ENCODE measurements around the gene KRT23. TPM values are rescaled to one million over a fixed set of nuclear protein-coding genes. Genes with fewer than 3 reads are reported as not detected.

Gene KRT23
- total and polyA plus RNA-seq, 2 of the 13 experiments (the other 11 are each of a cell fraction or from before 2014, with no cell fraction given), result 24.7 to 51.1 TPM

DNA sequence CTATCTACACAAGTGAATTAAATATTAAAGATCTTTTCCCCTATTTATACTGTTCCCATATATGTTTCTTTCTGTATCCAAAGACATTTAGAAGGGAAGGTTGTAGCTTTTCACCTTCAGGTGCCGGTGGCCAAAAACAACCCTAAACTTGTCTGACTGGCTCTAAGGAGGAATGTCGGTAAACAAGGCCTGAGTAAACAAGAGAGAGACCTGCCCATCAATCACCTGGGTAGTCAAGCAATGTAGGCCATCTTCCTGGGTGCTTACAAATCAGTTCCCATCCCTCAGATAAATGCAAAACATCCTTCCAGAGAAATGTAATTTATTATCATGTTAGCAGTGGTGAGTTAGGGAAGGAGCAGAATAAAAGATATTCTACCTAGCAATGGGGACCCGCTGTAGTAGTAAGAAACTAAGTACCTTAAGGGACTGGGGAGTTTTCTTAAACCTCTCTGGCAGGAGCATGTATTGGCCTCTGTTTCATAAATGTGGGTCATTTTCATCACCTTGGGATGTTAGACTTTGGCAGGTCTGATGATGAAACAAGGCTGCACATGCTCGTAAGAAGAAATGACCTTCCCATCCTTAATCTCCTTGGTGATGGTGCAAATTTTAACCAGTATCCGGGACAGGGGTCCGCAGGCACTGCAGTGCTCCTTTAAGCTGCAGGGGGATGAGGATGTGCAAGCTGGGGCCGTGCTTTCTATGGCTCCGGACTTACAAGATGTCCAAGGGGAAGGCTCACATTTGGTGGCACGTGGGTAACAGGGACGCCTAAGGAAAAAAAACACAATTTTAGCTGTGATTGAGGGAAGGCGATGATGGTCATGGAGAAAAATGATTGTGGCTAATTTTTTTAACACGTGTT, 20.9 kb upstream of the KRT23 start (continued):
- TF ChIP-seq PRMT3 (CRISPR knock-in tag; IDR thresholded peaks at IDR 0.05; ENCODE audit: borderline replicate concordance, low read depth), result no peak
- no peak for TF ChIP-seq E2F2 (CRISPR knock-in tag; IDR thresholded peaks at IDR 0.05; ENCODE audit: borderline replicate concordance)
- TF ChIP-seq ZNF577 (CRISPR knock-in tag; IDR thresholded peaks at IDR 0.05; ENCODE audit: borderline replicate concordance, low read depth), result 0 out of 2 replicates have a peak, but pooled peaks have one; percentile 21
- no peak for TF ChIP-seq CBX2 (IDR thresholded peaks at IDR 0.05; ENCODE audit: low read depth, low read length)
- no peak for TF ChIP-seq CBX2 (CRISPR knock-in tag; IDR thresholded peaks at IDR 0.05; ENCODE audit: low read depth)
- TF ChIP-seq, protein P1, sequence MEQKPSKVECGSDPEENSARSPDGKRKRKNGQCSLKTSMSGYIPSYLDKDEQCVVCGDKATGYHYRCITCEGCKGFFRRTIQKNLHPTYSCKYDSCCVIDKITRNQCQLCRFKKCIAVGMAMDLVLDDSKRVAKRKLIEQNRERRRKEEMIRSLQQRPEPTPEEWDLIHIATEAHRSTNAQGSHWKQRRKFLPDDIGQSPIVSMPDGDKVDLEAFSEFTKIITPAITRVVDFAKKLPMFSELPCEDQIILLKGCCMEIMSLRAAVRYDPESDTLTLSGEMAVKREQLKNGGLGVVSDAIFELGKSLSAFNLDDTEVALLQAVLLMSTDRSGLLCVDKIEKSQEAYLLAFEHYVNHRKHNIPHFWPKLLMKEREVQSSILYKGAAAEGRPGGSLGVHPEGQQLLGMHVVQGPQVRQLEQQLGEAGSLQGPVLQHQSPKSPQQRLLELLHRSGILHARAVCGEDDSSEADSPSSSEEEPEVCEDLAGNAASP (CRISPR knock-in tag; IDR thresholded peaks at IDR 0.05; ENCODE audit: borderline replicate concordance), result peak; percentile 76; the same call in 1 of the 2 replicates
- no peak for TF ChIP-seq STAT5B (CRISPR knock-in tag; IDR thresholded peaks at IDR 0.05)
- no peak for TF ChIP-seq GTF3A (CRISPR knock-in tag; conservative IDR thresholded peaks at IDR 0.05)
- TF ChIP-seq, protein P2, sequence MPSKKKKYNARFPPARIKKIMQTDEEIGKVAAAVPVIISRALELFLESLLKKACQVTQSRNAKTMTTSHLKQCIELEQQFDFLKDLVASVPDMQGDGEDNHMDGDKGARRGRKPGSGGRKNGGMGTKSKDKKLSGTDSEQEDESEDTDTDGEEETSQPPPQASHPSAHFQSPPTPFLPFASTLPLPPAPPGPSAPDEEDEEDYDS (CRISPR knock-in tag; IDR thresholded peaks at IDR 0.05), result no peak; the same call in 1 of the 2 replicates
- TF ChIP-seq ZFP36L1 (CRISPR knock-in tag; IDR thresholded peaks at IDR 0.05), result 0 out of 2 replicates have a peak, but pooled peaks have one; percentile 21
- TF ChIP-seq ZNF430 (CRISPR knock-in tag; IDR thresholded peaks at IDR 0.05), result no peak; the same call in 1 of the 2 replicates
- no peak for TF ChIP-seq ZSCAN12 (CRISPR knock-in tag; IDR thresholded peaks at IDR 0.05)
- no peak for TF ChIP-seq ZNF317 (CRISPR knock-in tag; IDR thresholded peaks at IDR 0.05)
- no peak for TF ChIP-seq PHB2 (IDR thresholded peaks at IDR 0.05; ENCODE audit: partially characterized antibody)
- TF ChIP-seq, protein P3, sequence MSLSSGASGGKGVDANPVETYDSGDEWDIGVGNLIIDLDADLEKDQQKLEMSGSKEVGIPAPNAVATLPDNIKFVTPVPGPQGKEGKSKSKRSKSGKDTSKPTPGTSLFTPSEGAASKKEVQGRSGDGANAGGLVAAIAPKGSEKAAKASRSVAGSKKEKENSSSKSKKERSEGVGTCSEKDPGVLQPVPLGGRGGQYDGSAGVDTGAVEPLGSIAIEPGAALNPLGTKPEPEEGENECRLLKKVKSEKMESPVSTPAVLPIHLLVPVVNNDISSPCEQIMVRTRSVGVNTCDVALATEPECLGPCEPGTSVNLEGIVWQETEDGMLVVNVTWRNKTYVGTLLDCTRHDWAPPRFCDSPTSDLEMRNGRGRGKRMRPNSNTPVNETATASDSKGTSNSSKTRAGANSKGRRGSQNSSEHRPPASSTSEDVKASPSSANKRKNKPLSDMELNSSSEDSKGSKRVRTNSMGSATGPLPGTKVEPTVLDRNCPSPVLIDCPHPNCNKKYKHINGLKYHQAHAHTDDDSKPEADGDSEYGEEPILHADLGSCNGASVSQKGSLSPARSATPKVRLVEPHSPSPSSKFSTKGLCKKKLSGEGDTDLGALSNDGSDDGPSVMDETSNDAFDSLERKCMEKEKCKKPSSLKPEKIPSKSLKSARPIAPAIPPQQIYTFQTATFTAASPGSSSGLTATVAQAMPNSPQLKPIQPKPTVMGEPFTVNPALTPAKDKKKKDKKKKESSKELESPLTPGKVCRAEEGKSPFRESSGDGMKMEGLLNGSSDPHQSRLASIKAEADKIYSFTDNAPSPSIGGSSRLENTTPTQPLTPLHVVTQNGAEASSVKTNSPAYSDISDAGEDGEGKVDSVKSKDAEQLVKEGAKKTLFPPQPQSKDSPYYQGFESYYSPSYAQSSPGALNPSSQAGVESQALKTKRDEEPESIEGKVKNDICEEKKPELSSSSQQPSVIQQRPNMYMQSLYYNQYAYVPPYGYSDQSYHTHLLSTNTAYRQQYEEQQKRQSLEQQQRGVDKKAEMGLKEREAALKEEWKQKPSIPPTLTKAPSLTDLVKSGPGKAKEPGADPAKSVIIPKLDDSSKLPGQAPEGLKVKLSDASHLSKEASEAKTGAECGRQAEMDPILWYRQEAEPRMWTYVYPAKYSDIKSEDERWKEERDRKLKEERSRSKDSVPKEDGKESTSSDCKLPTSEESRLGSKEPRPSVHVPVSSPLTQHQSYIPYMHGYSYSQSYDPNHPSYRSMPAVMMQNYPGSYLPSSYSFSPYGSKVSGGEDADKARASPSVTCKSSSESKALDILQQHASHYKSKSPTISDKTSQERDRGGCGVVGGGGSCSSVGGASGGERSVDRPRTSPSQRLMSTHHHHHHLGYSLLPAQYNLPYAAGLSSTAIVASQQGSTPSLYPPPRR (CRISPR knock-in tag; IDR thresholded peaks at IDR 0.05; ENCODE audit: borderline replicate concordance), result peak; percentile 78
- TF ChIP-seq, protein P4, sequence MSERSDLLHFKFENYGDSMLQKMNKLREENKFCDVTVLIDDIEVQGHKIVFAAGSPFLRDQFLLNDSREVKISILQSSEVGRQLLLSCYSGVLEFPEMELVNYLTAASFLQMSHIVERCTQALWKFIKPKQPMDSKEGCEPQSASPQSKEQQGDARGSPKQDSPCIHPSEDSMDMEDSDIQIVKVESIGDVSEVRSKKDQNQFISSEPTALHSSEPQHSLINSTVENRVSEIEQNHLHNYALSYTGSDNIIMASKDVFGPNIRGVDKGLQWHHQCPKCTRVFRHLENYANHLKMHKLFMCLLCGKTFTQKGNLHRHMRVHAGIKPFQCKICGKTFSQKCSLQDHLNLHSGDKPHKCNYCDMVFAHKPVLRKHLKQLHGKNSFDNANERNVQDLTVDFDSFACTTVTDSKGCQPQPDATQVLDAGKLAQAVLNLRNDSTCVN (CRISPR knock-in tag; IDR thresholded peaks at IDR 0.05; ENCODE audit: borderline replicate concordance), result no peak
- TF ChIP-seq ZNF124 (CRISPR knock-in tag; IDR thresholded peaks at IDR 0.05), result no peak
- no peak for TF ChIP-seq ZNF878 (CRISPR knock-in tag; IDR thresholded peaks at IDR 0.05)
- peak; percentile 55; the same call in 1 of the 2 replicates for TF ChIP-seq YEATS4 (CRISPR knock-in tag; IDR thresholded peaks at IDR 0.05; ENCODE audit: borderline replicate concordance)
